ENCODE results near the gene NPTN. TPM values are rescaled to one million over a fixed set of nuclear protein-coding genes. Genes with fewer than 3 reads are reported as not detected.

The NPTN gene
- total RNA-seq (2022) (190 TPM in 2 replicates), Bru-seq, nascent RNA (percentile 89 among the genes with signal in this experiment), BruChase-seq, experiment 1, labeled RNA remaining after a 6-hour chase (percentile 83 among the genes with signal in this experiment), BruChase-seq, experiment 2, labeled RNA remaining after a 2-hour chase (percentile 76 among the genes with signal in this experiment)
- long read RNA-seq, transcript NPTN-209 (6 exons, 858 nt) = minor isoform, 12 of 519 reads
- long read RNA-seq, transcript NPTN-202 (8 exons, 2,817 nt) = major isoform, 464 of 519 reads
- long read RNA-seq, partial matches to known transcripts = 16 of 519 reads
- long read RNA-seq, other reads (novel, unspliced or antisense) = 25 of 519 reads

- H3K27ac Mint-ChIP-seq (ENCODE audit: unreplicated experiment) = peak within 1 kb of the TSS; percentile 88
- TSS peak; percentile 97 for BruUV-seq (replicated peaks)
- CTCF ChIA-PET = interaction anchor here (0.5 to 2.3 kb wide), 6 partner anchors 44 to 228 kb away, joined by 3 to 8 read pairs (median 4); no protein-coding TSS in a partner anchor
- intact Hi-C loops (cut with micrococcal nuclease; ENCODE audit: unreplicated experiment) = no loop called here
- H3K36me3 Mint-ChIP-seq (ENCODE audit: insufficient read depth, unreplicated experiment) = peaks cover 25% of the 10 kb centered on the region
- no peak for TF ChIP-seq CTCF (IDR thresholded peaks at IDR 0.05; ENCODE audit: unreplicated experiment)
- H3K4me1 Mint-ChIP-seq (ENCODE audit: low read depth, unreplicated experiment) = peaks cover 53% of the 10 kb centered on the region
- H3K9me3 Mint-ChIP-seq (ENCODE audit: low read depth, unreplicated experiment) = no peaks in the 10 kb centered on the region
- H3K4me3 Mint-ChIP-seq (ENCODE audit: low read depth, unreplicated experiment) = peak within 1 kb of the TSS; percentile 70
- DNase-seq = peak; percentile 100
- peaks cover 21% of the 10 kb centered on the region for H3K27me3 Mint-ChIP-seq (ENCODE audit: unreplicated experiment)
Measured at GRCh38 chr15:73633111-73633990, at the start of gene NPTN. TSS of gene NPTN (minus strand) at chr15:73633389. CDS start at chr15:73633215, 174 bp downstream.

DNA sequence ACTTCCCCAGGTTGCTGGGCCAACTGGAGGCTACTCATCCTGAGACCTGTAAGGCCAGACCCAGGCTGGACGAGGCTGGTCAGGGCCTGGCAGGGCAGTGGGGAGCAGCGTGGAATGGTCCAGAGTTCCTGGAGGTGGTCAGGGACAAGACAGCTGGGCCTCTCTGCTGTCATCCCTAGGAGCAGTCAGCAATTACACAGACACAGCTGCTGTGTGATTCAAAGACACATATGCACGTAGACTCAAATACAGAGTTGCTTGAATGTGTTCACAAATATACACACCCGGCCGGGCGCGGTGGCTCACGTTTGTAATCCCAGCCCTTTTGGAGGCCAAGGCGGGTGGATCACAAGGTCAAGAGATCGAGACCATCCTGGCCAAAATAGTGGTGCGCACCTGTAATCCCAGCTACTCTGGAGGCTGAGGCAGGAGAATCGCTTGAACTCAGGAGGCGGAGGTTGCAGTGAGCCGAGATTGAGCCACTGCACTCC is 49.5 kb upstream of the NPTN start:
- intact Hi-C loops (cut with micrococcal nuclease; ENCODE audit: unreplicated experiment) = no loop called here
- peaks cover 25% of the 10 kb centered on the region for H3K4me1 Mint-ChIP-seq (ENCODE audit: low read depth, unreplicated experiment)
- BruUV-seq (replicated peaks) = no TSS peak
- CTCF ChIA-PET = interaction anchor here (0.6 to 6.2 kb wide), 3 partner anchors 16 to 47 kb away, joined by 5 to 27 read pairs (median 5); no protein-coding TSS in a partner anchor
- peaks cover 28% of the 10 kb centered on the region for H3K27me3 Mint-ChIP-seq (ENCODE audit: unreplicated experiment)
- H3K36me3 Mint-ChIP-seq (ENCODE audit: insufficient read depth, unreplicated experiment) = peaks cover 22% of the 10 kb centered on the region
- H3K9me3 Mint-ChIP-seq (ENCODE audit: low read depth, unreplicated experiment) = no peaks in the 10 kb centered on the region
- H3K4me3 Mint-ChIP-seq (ENCODE audit: low read depth, unreplicated experiment) = no peak overlapping the region
- no peak overlapping the region for H3K27ac Mint-ChIP-seq (ENCODE audit: unreplicated experiment)
- no peak for DNase-seq
- no peak for TF ChIP-seq CTCF (IDR thresholded peaks at IDR 0.05; ENCODE audit: unreplicated experiment)

- TF ChIP-seq CTCF (IDR thresholded peaks at IDR 0.05; ENCODE audit: unreplicated experiment) = no peak
- Mint-ChIP-seq H3K27ac (ENCODE audit: unreplicated experiment) (no peak overlapping the region), H3K36me3 (ENCODE audit: insufficient read depth, unreplicated experiment) (peaks cover 22% of the 10 kb centered on the region), H3K27me3 (ENCODE audit: unreplicated experiment) (peaks cover 28% of the 10 kb centered on the region), H3K4me3 (ENCODE audit: low read depth, unreplicated experiment) (no peak overlapping the region), H3K4me1 (ENCODE audit: low read depth, unreplicated experiment) (peaks cover 22% of the 10 kb centered on the region), H3K9me3 (ENCODE audit: low read depth, unreplicated experiment) (no peaks in the 10 kb centered on the region)
- no TSS peak for BruUV-seq (replicated peaks)
- no peak for DNase-seq
- intact Hi-C loops (cut with micrococcal nuclease; ENCODE audit: unreplicated experiment) = no loop called here
- CTCF ChIA-PET = interaction anchor here (6.2 kb wide), 1 partner anchor 16 kb away, joined by 27 read pairs; no protein-coding TSS in a partner anchor
Measured at GRCh38 chr15:73681856-73682599, 48.8 kb upstream of the NPTN start.

GRCh38 chr15:73681063-73681462 is 47.9 kb upstream of the NPTN start:
- Mint-ChIP-seq H3K4me3 (ENCODE audit: low read depth, unreplicated experiment) (no peak overlapping the region), H3K27me3 (ENCODE audit: unreplicated experiment) (peaks cover 28% of the 10 kb centered on the region), H3K36me3 (ENCODE audit: insufficient read depth, unreplicated experiment) (peaks cover 22% of the 10 kb centered on the region), H3K9me3 (ENCODE audit: low read depth, unreplicated experiment) (no peaks in the 10 kb centered on the region), H3K4me1 (ENCODE audit: low read depth, unreplicated experiment) (peaks cover 13% of the 10 kb centered on the region), H3K27ac (ENCODE audit: unreplicated experiment) (no peak overlapping the region)
- CTCF ChIA-PET = interaction anchor here (6.2 kb wide), 1 partner anchor 17 kb away, joined by 27 read pairs; no protein-coding TSS in a partner anchor
- TF ChIP-seq CTCF (IDR thresholded peaks at IDR 0.05; ENCODE audit: unreplicated experiment) = no peak
- DNase-seq = no peak
- intact Hi-C loops (cut with micrococcal nuclease; ENCODE audit: unreplicated experiment) = no loop called here
- BruUV-seq (replicated peaks) = no TSS peak
